ENCODE results near the gene ADGRF4.

DNA sequence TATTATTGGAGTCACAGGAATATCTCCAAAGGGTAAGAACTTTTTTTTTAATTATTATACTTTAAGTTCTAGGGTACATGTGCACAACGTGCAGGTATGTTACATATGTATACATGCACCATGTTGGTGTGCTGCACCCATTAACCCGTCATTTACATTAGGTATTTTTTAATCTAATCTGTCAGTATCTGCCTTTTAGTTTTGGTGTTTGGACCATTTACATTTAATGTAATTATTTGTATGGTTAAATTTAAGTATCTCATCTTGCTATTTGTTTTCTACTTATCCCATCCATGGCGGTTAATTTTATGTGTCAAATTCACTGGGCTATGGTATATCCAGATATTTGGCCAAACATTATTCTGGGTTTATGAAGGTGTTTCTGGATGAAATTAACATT lies 68.1 kb downstream of the ADGRF4 start:
- TF ChIP-seq, protein P1, sequence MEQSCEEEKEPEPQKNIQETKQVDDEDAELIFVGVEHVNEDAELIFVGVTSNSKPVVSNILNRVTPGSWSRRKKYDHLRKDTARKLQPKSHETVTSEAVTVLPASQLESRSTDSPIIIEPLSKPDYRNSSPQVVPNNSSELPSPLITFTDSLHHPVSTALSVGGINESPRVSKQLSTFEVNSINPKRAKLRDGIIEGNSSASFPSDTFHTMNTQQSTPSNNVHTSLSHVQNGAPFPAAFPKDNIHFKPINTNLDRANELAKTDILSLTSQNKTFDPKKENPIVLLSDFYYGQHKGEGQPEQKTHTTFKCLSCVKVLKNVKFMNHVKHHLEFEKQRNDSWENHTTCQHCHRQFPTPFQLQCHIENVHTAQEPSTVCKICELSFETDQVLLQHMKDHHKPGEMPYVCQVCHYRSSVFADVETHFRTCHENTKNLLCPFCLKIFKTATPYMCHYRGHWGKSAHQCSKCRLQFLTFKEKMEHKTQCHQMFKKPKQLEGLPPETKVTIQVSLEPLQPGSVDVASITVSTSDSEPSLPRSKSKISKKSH (CRISPR knock-in tag; IDR thresholded peaks at IDR 0.05), result no peak
- TF ChIP-seq, protein P2, sequence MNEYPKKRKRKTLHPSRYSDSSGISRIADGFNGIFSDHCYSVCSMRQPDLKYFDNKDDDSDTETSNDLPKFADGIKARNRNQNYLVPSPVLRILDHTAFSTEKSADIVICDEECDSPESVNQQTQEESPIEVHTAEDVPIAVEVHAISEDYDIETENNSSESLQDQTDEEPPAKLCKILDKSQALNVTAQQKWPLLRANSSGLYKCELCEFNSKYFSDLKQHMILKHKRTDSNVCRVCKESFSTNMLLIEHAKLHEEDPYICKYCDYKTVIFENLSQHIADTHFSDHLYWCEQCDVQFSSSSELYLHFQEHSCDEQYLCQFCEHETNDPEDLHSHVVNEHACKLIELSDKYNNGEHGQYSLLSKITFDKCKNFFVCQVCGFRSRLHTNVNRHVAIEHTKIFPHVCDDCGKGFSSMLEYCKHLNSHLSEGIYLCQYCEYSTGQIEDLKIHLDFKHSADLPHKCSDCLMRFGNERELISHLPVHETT (CRISPR knock-in tag; conservative IDR thresholded peaks at IDR 0.05 in 1 of 2, IDR thresholded peaks at IDR 0.05 in 1 of 2), result no peak
- TF ChIP-seq NFXL1 (CRISPR knock-in tag; IDR thresholded peaks at IDR 0.05) (no peak), ZNF274 (IDR thresholded peaks at IDR 0.05; ENCODE audit: borderline replicate concordance, low read depth, low read length) (no peak), SMARCC2 (IDR thresholded peaks at IDR 0.05; ENCODE audit: low read depth) (no peak)
- TF ChIP-seq, protein P3, sequence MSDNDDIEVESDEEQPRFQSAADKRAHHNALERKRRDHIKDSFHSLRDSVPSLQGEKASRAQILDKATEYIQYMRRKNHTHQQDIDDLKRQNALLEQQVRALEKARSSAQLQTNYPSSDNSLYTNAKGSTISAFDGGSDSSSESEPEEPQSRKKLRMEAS (CRISPR knock-in tag; IDR thresholded peaks at IDR 0.05), result no peak
- TF ChIP-seq, protein P4, sequence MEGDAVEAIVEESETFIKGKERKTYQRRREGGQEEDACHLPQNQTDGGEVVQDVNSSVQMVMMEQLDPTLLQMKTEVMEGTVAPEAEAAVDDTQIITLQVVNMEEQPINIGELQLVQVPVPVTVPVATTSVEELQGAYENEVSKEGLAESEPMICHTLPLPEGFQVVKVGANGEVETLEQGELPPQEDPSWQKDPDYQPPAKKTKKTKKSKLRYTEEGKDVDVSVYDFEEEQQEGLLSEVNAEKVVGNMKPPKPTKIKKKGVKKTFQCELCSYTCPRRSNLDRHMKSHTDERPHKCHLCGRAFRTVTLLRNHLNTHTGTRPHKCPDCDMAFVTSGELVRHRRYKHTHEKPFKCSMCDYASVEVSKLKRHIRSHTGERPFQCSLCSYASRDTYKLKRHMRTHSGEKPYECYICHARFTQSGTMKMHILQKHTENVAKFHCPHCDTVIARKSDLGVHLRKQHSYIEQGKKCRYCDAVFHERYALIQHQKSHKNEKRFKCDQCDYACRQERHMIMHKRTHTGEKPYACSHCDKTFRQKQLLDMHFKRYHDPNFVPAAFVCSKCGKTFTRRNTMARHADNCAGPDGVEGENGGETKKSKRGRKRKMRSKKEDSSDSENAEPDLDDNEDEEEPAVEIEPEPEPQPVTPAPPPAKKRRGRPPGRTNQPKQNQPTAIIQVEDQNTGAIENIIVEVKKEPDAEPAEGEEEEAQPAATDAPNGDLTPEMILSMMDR (IDR thresholded peaks at IDR 0.05 in 2 of 3, conservative IDR thresholded peaks at IDR 0.05 in 1 of 3; ENCODE audit: insufficient read depth in 2 of 3, low read depth in 1 of 3, low read length in 3 of 3), result no peak

Measured in K562 (cell line).